Retinal pigment epithelial cell (primary cell): Measurements from ENCODE around the gene HEMK1.

ENCODE experiments used
- DNase-seq: peaks from one replicate; pipeline ENCODE4 v3.0.0-alpha.2; 2010; ENCODE audit warnings: low read depth
- H3K4me3 ChIP-seq: 2 replicates; pipeline ENCODE4 v1.5.1; 2011; ENCODE audit warnings: mild to moderate bottlenecking, low read length, control low read depth, moderate library complexity
- TF ChIP-seq, protein P1 (sequence below): conservative IDR thresholded peaks from 2 replicates; pipeline ENCODE4 v1.5.1; 2011; ENCODE audit warnings: low read depth, low read length, control low read depth, inconsistent platforms

HEMK1 gene

DNA sequence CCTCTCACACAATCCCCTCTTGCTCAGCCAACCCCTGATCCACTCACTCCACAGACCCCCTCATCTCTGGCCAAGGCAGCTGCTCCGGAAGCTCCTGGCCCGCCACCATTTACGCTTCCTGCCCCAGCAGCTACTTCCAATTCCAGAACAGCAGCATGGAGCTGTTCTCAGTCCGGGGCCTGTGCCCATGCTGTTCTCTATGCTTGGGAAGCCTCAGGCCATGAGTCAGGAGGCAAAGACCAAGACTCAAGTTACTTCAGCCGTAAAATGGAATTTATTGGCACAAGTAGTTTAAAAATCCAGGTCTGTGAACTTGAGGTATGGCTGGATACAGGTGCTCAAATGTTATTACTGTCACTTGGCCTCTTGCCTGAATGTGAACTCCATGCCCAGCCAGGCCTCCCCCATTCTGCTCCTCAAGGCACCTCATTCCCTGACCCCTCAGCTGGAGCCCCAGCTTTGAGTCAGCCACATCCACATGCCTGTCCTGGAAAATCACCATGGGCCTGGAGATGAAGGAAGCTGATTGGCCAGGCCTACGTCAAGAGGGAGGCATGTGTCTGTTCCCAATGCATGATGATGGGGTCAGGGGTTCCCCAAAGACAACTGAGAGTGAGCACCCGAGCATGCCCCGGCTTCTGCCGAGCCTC, 34.5 kb upstream of the HEMK1 start:
- no peak for DNase-seq
- no peak overlapping the region for H3K4me3 ChIP-seq
- TF ChIP-seq, protein P1, sequence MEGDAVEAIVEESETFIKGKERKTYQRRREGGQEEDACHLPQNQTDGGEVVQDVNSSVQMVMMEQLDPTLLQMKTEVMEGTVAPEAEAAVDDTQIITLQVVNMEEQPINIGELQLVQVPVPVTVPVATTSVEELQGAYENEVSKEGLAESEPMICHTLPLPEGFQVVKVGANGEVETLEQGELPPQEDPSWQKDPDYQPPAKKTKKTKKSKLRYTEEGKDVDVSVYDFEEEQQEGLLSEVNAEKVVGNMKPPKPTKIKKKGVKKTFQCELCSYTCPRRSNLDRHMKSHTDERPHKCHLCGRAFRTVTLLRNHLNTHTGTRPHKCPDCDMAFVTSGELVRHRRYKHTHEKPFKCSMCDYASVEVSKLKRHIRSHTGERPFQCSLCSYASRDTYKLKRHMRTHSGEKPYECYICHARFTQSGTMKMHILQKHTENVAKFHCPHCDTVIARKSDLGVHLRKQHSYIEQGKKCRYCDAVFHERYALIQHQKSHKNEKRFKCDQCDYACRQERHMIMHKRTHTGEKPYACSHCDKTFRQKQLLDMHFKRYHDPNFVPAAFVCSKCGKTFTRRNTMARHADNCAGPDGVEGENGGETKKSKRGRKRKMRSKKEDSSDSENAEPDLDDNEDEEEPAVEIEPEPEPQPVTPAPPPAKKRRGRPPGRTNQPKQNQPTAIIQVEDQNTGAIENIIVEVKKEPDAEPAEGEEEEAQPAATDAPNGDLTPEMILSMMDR, result no peak

DNA sequence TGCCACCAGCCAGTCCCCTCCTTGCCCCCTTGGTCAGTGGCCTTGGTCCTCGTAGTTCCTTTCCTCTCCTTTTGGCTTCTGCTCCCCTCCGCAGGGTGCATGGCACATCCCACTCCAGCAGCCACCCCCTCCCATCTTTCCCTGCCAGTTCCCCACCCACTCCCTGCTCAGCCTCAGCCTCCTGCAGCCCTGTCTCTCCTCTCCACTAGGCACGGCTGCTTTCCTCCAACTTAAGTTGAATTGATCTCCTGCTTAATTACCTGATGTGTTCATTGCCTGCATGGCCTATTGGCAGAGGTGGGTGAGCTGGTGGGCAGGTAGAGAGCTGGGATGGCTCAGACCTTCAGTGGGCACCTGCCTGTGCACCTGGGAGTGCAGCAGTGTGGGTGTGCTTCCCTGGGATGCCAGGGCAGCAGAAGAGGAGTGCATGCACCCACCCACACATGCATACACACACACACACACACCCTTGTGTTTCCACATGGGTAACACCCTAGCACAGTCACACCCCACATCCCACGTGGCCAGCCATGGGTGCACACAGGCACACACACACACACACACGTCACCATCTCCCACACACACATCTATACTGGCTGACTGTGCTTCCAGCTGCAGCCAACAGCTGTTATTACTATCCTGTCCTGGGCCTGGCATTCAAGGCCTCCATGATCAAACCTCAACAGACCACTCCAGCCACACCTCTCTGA, 32.7 kb upstream of the HEMK1 start:
- TF ChIP-seq, protein P1, result no peak
- no peak overlapping the region for H3K4me3 ChIP-seq
- no peak for DNase-seq

DNA sequence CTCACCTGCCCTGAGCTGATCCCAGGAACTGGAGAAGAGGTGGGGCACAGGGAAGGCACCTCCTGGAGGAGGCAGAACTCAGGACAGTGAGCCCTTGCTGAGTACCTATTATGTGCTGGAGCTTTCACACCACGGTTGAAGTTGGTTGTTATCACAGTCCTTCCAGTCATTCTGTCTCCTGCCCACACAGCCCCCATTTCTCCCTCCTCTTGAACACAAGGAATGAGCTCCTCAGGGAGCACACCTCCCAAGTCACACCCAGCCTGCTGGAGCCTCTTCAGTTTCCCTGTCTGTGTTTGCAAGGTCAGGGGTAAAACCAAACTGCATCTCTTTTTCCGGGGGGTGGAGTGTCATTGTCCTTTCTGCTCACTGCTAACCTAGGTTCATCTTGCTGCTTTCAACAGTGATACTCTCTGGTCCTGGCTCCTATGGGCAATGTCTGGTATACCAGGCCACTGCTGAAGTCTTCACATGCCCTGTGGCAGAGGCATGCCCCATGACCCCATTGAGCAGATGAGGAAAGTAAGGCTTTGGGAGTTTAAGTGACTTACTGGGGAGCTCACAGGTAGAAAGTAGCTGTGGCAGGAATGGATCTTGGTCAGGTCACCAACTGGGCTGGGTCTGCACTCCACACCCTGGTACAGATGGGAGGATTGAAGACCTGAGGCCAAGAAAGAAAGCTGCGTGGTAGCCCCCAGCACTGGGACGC, 31.7 kb upstream of the HEMK1 start:
- H3K4me3 ChIP-seq, result no peak overlapping the region
- TF ChIP-seq, protein P1, result no peak
- DNase-seq, result no peak

DNA sequence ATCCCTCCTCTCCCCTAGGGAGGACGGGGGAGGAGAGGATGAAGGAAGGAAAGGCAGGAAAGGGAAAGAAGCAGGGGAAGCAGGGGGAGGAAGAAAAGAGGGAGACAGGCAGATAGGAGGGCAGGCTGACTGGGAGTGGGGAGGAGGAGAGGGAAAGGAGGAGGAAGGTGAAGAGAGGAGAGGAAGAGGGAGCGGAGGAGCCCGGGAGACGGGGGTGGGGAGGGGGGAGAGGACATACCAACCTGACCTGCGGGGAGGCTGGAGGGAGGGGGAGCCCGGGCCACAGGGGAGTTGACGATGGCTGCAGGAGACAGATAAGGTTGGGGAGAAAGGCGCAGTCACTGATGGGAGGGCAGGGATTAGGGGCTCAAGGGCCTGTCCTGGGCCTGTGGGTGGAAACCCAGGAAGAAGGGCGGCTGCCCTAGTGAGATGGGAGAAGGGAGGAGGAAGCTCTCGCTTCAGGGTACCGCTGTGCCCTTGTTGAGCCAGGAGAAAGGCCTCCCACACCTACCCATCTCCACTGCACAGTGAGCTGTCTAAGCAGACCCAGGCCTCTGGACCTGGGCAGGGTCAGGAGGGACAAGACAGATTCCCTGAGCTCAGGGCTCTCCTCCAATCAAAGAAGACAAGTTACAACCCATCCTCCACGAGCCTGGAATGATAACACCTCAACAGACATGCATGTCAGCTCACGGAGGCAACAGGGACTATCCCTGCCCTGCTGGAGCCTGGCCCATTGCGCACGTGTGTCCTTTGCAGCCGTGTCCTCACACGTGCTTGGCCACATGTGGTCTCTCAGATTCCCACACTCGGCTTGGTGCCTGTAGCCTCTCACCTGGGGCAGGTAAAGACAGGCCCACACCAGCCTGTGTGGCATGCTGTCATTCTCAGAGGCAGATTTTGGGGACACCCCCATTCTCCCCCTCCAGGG, 29.7 kb upstream of the HEMK1 start:
- no peak for DNase-seq
- no peak overlapping the region for H3K4me3 ChIP-seq
- TF ChIP-seq, protein P1, result no peak

DNA sequence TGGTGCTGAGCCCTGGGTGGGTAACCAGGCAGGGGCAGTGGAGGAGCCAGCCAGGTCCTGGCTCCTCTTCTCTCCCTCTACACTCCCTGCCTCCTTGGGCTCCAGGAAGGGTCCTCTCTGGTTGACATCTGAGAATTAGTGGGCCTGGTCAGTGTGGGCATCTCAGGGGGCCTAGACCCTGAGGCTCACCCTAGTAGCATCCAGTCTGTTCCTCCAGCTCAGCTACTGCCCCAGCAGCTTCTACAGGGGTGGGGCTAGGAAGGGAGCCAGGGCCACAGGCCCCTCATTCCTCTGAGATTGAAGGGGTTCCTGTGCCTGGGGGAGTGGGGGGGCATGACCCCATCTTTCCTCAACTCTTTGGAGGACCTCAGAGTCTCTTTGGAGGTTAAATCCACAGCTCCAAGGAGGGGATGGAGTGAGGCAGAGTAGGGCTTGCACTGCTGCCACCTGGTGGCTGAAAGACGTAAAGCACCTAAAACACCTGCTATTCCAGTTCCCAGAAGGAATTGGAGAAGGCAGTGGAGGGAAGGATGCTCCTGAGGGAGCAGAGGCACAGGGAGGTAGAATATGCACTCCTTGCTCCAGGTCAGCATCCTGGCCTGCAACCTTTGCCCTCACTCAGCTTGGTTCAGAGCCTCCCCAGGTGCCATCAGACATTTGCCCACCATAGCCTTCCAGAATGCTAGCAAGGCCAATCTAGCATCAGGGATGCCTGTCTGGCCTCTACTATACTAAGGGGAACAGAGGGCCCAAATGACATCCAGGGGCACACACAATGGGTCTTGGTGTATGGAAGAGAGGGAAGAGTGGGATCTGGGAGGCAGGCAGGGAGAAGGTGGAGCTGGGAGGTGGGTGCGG, 26.9 kb upstream of the HEMK1 start:
- no peak overlapping the region for H3K4me3 ChIP-seq
- no peak for DNase-seq

More for the DNA sequence above, 26.9 kb upstream of the HEMK1 start:
- TF ChIP-seq, protein P1, result peak; percentile 96
